ENCODE measurements around the gene TMPRSS5.
"Not testable (repeated sequence)": the region's sequence is repeated elsewhere in the genome, so short reads cannot be mapped to it uniquely, and the experiment has no call there.

TMPRSS5 gene

GRCh38 chr11:113681711-113682413 is 24.2 kb downstream of the TMPRSS5 start:
- WGBS, 2 experiments (ENCODE audit: insufficient coverage in 2 of 2), result 82 to 88% methylated on average over 8 to 10 of the region's 10 CpGs
- Histone ChIP-seq H3K4me1 (ENCODE audit: control insufficient read depth, insufficient read depth, low read length, poor library complexity, severe bottlenecking) (no peaks in the 10 kb centered on the region), H3K9me3 (ENCODE audit: control insufficient read depth, low read length) (no peaks in the 10 kb centered on the region), H3K36me3 (ENCODE audit: control insufficient read depth, insufficient read depth, low read length) (no peaks in the 10 kb centered on the region), H3K27ac (ENCODE audit: low read depth, low read length, severe bottlenecking) (no peak overlapping the region), H3K4me3 (ENCODE audit: extremely low read depth, insufficient read depth, low read length, poor library complexity, severe bottlenecking) (no peak overlapping the region)

GRCh38 chr11:113681282-113681681 is 24.8 kb downstream of the TMPRSS5 start:
- Histone ChIP-seq H3K36me3 (ENCODE audit: control insufficient read depth, insufficient read depth, low read length) (no peaks in the 10 kb centered on the region), H3K4me3 (ENCODE audit: extremely low read depth, insufficient read depth, low read length, poor library complexity, severe bottlenecking) (no peak overlapping the region), H3K9me3 (ENCODE audit: control insufficient read depth, low read length) (no peaks in the 10 kb centered on the region), H3K4me1 (ENCODE audit: control insufficient read depth, insufficient read depth, low read length, poor library complexity, severe bottlenecking) (no peaks in the 10 kb centered on the region), H3K27ac (ENCODE audit: low read depth, low read length, severe bottlenecking) (no peak overlapping the region)
- 81 to 86% methylated on average over 5 to 6 of the region's 6 CpGs for WGBS, 2 experiments (ENCODE audit: insufficient coverage in 2 of 2)

- Histone ChIP-seq H3K4me3 (ENCODE audit: extremely low read depth, insufficient read depth, low read length, poor library complexity, severe bottlenecking) (no peak overlapping the region), H3K27ac (ENCODE audit: low read depth, low read length, severe bottlenecking) (no peak overlapping the region), H3K9me3 (ENCODE audit: control insufficient read depth, low read length) (no peaks in the 10 kb centered on the region), H3K4me1 (ENCODE audit: control insufficient read depth, insufficient read depth, low read length, poor library complexity, severe bottlenecking) (no peaks in the 10 kb centered on the region), H3K36me3 (ENCODE audit: control insufficient read depth, insufficient read depth, low read length) (no peaks in the 10 kb centered on the region)
- 82 to 91% methylated on average over 3 to 5 of the region's 5 CpGs for WGBS, 2 experiments (ENCODE audit: insufficient coverage in 2 of 2)
Observed at GRCh38 chr11:113677685-113678084, 28.4 kb downstream of the TMPRSS5 start.

- Histone ChIP-seq H3K4me1 (ENCODE audit: control insufficient read depth, insufficient read depth, low read length, poor library complexity, severe bottlenecking) (no peaks in the 10 kb centered on the region), H3K36me3 (ENCODE audit: control insufficient read depth, insufficient read depth, low read length) (no peaks in the 10 kb centered on the region), H3K9me3 (ENCODE audit: control insufficient read depth, low read length) (no peaks in the 10 kb centered on the region), H3K4me3 (ENCODE audit: extremely low read depth, insufficient read depth, low read length, poor library complexity, severe bottlenecking) (no peak overlapping the region), H3K27ac (ENCODE audit: low read depth, low read length, severe bottlenecking) (no peak overlapping the region)
- whole genome bisulfite sequencing, 2 experiments (ENCODE audit: insufficient coverage in 2 of 2), result 91 to 93% methylated on average over 4 to 5 of the region's 5 CpGs
Observed at GRCh38 chr11:113675565-113675964, 30.5 kb downstream of the TMPRSS5 start.

GRCh38 chr11:113675003-113675561 is 31.0 kb downstream of the TMPRSS5 start:
- no peak overlapping the region for H3K4me3 ChIP-seq (ENCODE audit: extremely low read depth, insufficient read depth, low read length, poor library complexity, severe bottlenecking)
- no peaks in the 10 kb centered on the region for H3K9me3 ChIP-seq (ENCODE audit: control insufficient read depth, low read length)
- 81 to 100% methylated on average over 4 to 5 of the region's 5 CpGs for WGBS, 2 experiments (ENCODE audit: insufficient coverage in 2 of 2)
- H3K27ac ChIP-seq (ENCODE audit: low read depth, low read length, severe bottlenecking), result no peak overlapping the region
- H3K36me3 ChIP-seq (ENCODE audit: control insufficient read depth, insufficient read depth, low read length), result no peaks in the 10 kb centered on the region
- H3K4me1 ChIP-seq (ENCODE audit: control insufficient read depth, insufficient read depth, low read length, poor library complexity, severe bottlenecking), result no peaks in the 10 kb centered on the region

- no peaks in the 10 kb centered on the region for H3K36me3 ChIP-seq (ENCODE audit: control insufficient read depth, insufficient read depth, low read length)
- H3K4me3 ChIP-seq (ENCODE audit: extremely low read depth, insufficient read depth, low read length, poor library complexity, severe bottlenecking), result no peak overlapping the region
- no peaks in the 10 kb centered on the region for H3K9me3 ChIP-seq (ENCODE audit: control insufficient read depth, low read length)
- WGBS, 2 experiments (ENCODE audit: insufficient coverage in 2 of 2), result 64 to 67% methylated on average over 1 to 3 of the region's 3 CpGs
- H3K27ac ChIP-seq (ENCODE audit: low read depth, low read length, severe bottlenecking), result no peak overlapping the region
- H3K4me1 ChIP-seq (ENCODE audit: control insufficient read depth, insufficient read depth, low read length, poor library complexity, severe bottlenecking), result no peaks in the 10 kb centered on the region
Observed at GRCh38 chr11:113674397-113674685, 31.8 kb downstream of the TMPRSS5 start.

- H3K4me3 ChIP-seq (ENCODE audit: extremely low read depth, insufficient read depth, low read length, poor library complexity, severe bottlenecking), result no peak overlapping the region
- H3K27ac ChIP-seq (ENCODE audit: low read depth, low read length, severe bottlenecking), result no peak overlapping the region
- no peaks in the 10 kb centered on the region for H3K4me1 ChIP-seq (ENCODE audit: control insufficient read depth, insufficient read depth, low read length, poor library complexity, severe bottlenecking)
- H3K36me3 ChIP-seq (ENCODE audit: control insufficient read depth, insufficient read depth, low read length), result no peaks in the 10 kb centered on the region
- 81 to 93% methylated on average over 3 to 4 of the region's 4 CpGs for WGBS, 2 experiments (ENCODE audit: insufficient coverage in 2 of 2)
- no peaks in the 10 kb centered on the region for H3K9me3 ChIP-seq (ENCODE audit: control insufficient read depth, low read length)
Observed at GRCh38 chr11:113673550-113674396, 32.3 kb downstream of the TMPRSS5 start.

- H3K27ac ChIP-seq (ENCODE audit: low read depth, low read length, severe bottlenecking); H3K9me3 ChIP-seq (ENCODE audit: control insufficient read depth, low read length); H3K4me3 ChIP-seq (ENCODE audit: extremely low read depth, insufficient read depth, low read length, poor library complexity, severe bottlenecking); H3K4me1 ChIP-seq (ENCODE audit: control insufficient read depth, insufficient read depth, low read length, poor library complexity, severe bottlenecking); H3K36me3 ChIP-seq (ENCODE audit: control insufficient read depth, insufficient read depth, low read length): not testable (repeated sequence)
- WGBS, 2 experiments (ENCODE audit: insufficient coverage in 2 of 2), result 85% methylated on average over 2 of the region's 3 CpGs; no CpG with 5 or more reads in 1 of the 2 experiments
Observed at GRCh38 chr11:113671914-113672313, 34.2 kb downstream of the TMPRSS5 start.

- no peaks in the 10 kb centered on the region for H3K9me3 ChIP-seq (ENCODE audit: control insufficient read depth, low read length)
Observed at GRCh38 chr11:113670831-113671215, 35.3 kb downstream of the TMPRSS5 start.

GRCh38 chr11:113670149-113670830 is 35.8 kb downstream of the TMPRSS5 start:
- no peaks in the 10 kb centered on the region for H3K9me3 ChIP-seq (ENCODE audit: control insufficient read depth, low read length)
- peak overlapping the region; percentile 43 for H3K27ac ChIP-seq (ENCODE audit: low read depth, low read length, severe bottlenecking)
- H3K4me3 ChIP-seq (ENCODE audit: extremely low read depth, insufficient read depth, low read length, poor library complexity, severe bottlenecking), result no peak overlapping the region
- no peaks in the 10 kb centered on the region for H3K36me3 ChIP-seq (ENCODE audit: control insufficient read depth, insufficient read depth, low read length)
- no peaks in the 10 kb centered on the region for H3K4me1 ChIP-seq (ENCODE audit: control insufficient read depth, insufficient read depth, low read length, poor library complexity, severe bottlenecking)

More at GRCh38 chr11:113670831-113671215, 35.3 kb downstream of the TMPRSS5 start:
- 88 to 92% methylated on average over 3 of the region's 3 CpGs for WGBS, 2 experiments (ENCODE audit: insufficient coverage in 2 of 2)
- no peaks in the 10 kb centered on the region for H3K4me1 ChIP-seq (ENCODE audit: control insufficient read depth, insufficient read depth, low read length, poor library complexity, severe bottlenecking)
- peak overlapping the region; percentile 24 for H3K27ac ChIP-seq (ENCODE audit: low read depth, low read length, severe bottlenecking)
- H3K4me3 ChIP-seq (ENCODE audit: extremely low read depth, insufficient read depth, low read length, poor library complexity, severe bottlenecking), result no peak overlapping the region
- H3K36me3 ChIP-seq (ENCODE audit: control insufficient read depth, insufficient read depth, low read length), result no peaks in the 10 kb centered on the region
